DOHH2 (cell line): ENCODE results near the gene RAB31.

Experiments
- H3F3A ChIP-seq: fragments of 200-600 bp; sonication (generic), shearing (Covaris generic); 2 replicates; pipeline ENCODE4 v1.6.0; 2016; ENCODE audit warnings: antibody characterized with exemption, mild to moderate bottlenecking; ENCODE audit not compliant: control insufficient read depth, insufficient read depth
- H3K27ac ChIP-seq: fragments of 200-600 bp; sonication (generic); 2 replicates; pipeline ENCODE4 v1.5.1; 2014; ENCODE audit warnings: low read depth, mild to moderate bottlenecking, low read length, moderate library complexity
- H3K27me3 ChIP-seq: fragments of 200-600 bp; sonication (generic); 2 replicates; pipeline ENCODE4 v1.6.1; 2014; ENCODE audit warnings: mild to moderate bottlenecking, low read length, mixed read lengths; ENCODE audit not compliant: control insufficient read depth
- H3K36me3 ChIP-seq: fragments of 200-600 bp; sonication (generic); 2 replicates; pipeline ENCODE4 v1.6.1; 2014; ENCODE audit warnings: mild to moderate bottlenecking, low read length, moderate library complexity, mixed read lengths; ENCODE audit not compliant: control insufficient read depth
- H3K4me1 ChIP-seq: fragments of 200-600 bp; sonication (generic); 2 replicates; pipeline ENCODE4 v1.6.1; 2014; ENCODE audit warnings: mild to moderate bottlenecking, low read length, mixed read lengths; ENCODE audit not compliant: control insufficient read depth
- H3K4me2 ChIP-seq: fragments of 200-600 bp; sonication (generic); 2 replicates; pipeline ENCODE4 v1.6.0; 2014; ENCODE audit warnings: mild to moderate bottlenecking, low read length, moderate library complexity
- H3K4me3 ChIP-seq: fragments of 200-600 bp; sonication (generic); 2 replicates; pipeline ENCODE4 v1.5.1; 2014; ENCODE audit warnings: mild to moderate bottlenecking, low read length, mixed read lengths
- H3K79me2 ChIP-seq: fragments of 200-600 bp; sonication (generic); 2 replicates; pipeline ENCODE4 v1.6.1; 2014; ENCODE audit warnings: mild to moderate bottlenecking, low read length, mixed read lengths; ENCODE audit not compliant: control insufficient read depth
- H3K9me2 ChIP-seq: fragments of 200-600 bp; sonication (generic); replicated peaks from 2 replicates; pipeline ENCODE4 v1.6.1; 2014; ENCODE audit warnings: mild to moderate bottlenecking, low read length, mixed read lengths; ENCODE audit not compliant: control insufficient read depth
- H3K9me3 ChIP-seq: fragments of 200-600 bp; sonication (generic); 2 replicates; pipeline ENCODE4 v1.6.1; 2014; ENCODE audit warnings: antibody characterized with exemption, low read length, mixed read lengths; ENCODE audit not compliant: control insufficient read depth, insufficient read depth
- H4K20me1 ChIP-seq: fragments of 200-600 bp; sonication (generic); 2 replicates; pipeline ENCODE4 v1.6.0; 2014; ENCODE audit warnings: low read depth, mild to moderate bottlenecking, antibody characterized with exemption, low read length, moderate library complexity; ENCODE audit not compliant: control insufficient read depth, insufficient read depth
- EZH2phosphoT487 ChIP-seq: fragments of 200-600 bp; sonication (generic); IDR thresholded peaks from 2 replicates; pipeline ENCODE4 v1.6.1; 2017; ENCODE audit warnings: borderline replicate concordance, mild to moderate bottlenecking, antibody characterized with exemption, low read length, moderate library complexity, mixed read lengths
- TF ChIP-seq, protein P1 (sequence below): fragments of 200-600 bp; sonication (generic); IDR thresholded peaks from one replicate; pipeline ENCODE4 v1.5.1; 2014; ENCODE audit warnings: antibody characterized with exemption, mild to moderate bottlenecking, low read depth, low read length; ENCODE audit not compliant: poor library complexity, severe bottlenecking

RAB31 gene

DNA sequence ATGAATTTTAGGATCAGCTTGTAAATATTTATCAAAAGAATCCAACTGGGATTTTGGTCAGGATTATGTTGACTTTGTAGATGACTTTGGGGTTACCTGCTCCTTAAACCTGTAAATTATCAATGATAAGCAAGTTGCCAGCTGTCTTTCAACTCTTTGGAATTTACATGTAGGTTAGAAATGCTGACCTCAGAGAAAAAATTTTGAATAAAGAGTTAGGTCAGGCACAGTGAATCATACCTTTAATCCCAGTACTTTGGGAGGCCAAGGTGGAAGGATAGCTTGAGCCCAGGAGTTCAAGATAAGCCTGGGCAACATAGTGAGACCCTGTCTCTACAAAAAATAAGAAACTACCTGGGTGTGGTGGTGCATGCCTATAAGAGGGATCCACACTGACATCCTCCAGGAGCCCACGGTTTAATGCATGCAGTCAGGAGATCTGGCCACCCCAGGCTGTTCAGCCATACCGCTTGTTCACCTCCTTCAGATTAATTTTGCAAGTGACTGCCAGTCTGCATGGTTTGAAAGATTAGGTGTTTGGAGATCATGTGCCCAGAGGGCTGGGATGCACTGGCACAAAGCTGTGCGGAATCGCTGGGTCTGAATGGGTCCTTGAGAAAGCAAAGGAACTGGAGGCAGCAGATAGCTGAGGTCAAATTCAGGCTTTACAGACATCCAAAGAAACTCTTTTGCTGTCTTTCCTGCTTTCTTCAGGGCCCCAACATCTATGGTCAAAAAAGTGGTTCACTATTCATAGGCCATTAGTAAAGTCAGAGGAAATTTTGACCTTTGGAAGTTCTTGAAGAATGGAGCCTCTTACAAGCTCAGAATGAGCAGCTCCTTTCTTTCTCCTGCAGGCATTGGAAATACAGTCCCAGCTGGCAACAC lies 94.3 kb downstream of the RAB31 start:
- Histone ChIP-seq H3K4me3 (no peak overlapping the region), H3K4me2 (no peak overlapping the region), H3K9me2 (no peaks in the 10 kb centered on the region), H3K27me3 (no peaks in the 10 kb centered on the region), H3F3A (no peaks in the 10 kb centered on the region), H3K36me3 (no peaks in the 10 kb centered on the region), H4K20me1 (no peaks in the 10 kb centered on the region), H3K27ac (no peak overlapping the region), H3K79me2 (no peaks in the 10 kb centered on the region), H3K4me1 (no peaks in the 10 kb centered on the region), H3K9me3 (no peaks in the 10 kb centered on the region)
- TF ChIP-seq EZH2phosphoT487: no peak

DNA sequence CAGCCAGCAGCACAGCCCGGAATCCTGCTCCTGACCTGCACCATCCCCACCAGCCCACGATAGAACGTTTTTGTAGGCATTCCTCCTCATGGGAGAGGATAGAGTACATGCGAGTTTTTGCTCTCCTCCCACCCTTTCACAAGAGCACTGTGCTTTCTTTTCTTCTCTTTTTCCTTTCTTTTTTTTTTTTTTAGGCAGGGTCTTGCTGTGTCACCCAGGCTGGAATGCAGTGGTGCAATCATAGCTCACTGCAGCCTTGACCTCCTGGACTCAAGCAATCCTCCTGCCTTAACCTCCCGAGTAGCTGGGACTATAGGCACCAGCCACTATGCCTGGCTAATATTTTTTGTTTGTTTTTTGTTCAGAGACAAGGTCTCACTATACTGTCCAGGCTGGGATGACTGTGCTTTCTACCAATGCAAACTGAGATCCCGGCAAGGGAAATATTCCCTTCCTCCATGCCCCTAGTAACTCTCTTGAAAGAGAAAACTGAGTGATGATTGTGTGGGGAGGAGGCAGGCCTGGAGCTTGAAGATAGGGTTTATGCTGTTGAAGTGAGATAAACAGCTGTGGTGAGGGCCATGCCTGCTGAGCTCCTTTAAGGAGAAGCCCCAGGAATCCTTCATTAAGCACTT lies 95.1 kb downstream of the RAB31 start:
- H4K20me1 ChIP-seq: no peaks in the 10 kb centered on the region
- no peaks in the 10 kb centered on the region for H3K79me2 ChIP-seq
- H3K36me3 ChIP-seq: no peaks in the 10 kb centered on the region
- TF ChIP-seq, protein P1, sequence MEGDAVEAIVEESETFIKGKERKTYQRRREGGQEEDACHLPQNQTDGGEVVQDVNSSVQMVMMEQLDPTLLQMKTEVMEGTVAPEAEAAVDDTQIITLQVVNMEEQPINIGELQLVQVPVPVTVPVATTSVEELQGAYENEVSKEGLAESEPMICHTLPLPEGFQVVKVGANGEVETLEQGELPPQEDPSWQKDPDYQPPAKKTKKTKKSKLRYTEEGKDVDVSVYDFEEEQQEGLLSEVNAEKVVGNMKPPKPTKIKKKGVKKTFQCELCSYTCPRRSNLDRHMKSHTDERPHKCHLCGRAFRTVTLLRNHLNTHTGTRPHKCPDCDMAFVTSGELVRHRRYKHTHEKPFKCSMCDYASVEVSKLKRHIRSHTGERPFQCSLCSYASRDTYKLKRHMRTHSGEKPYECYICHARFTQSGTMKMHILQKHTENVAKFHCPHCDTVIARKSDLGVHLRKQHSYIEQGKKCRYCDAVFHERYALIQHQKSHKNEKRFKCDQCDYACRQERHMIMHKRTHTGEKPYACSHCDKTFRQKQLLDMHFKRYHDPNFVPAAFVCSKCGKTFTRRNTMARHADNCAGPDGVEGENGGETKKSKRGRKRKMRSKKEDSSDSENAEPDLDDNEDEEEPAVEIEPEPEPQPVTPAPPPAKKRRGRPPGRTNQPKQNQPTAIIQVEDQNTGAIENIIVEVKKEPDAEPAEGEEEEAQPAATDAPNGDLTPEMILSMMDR: no peak
- no peak for TF ChIP-seq EZH2phosphoT487
- no peaks in the 10 kb centered on the region for H3K27me3 ChIP-seq
- no peak overlapping the region for H3K4me3 ChIP-seq
- no peaks in the 10 kb centered on the region for H3F3A ChIP-seq
- no peak overlapping the region for H3K27ac ChIP-seq
- H3K4me1 ChIP-seq: no peaks in the 10 kb centered on the region
- H3K9me3 ChIP-seq: no peaks in the 10 kb centered on the region
- H3K4me2 ChIP-seq: no peak overlapping the region
- H3K9me2 ChIP-seq: no peaks in the 10 kb centered on the region

- Histone ChIP-seq H3K79me2 (no peaks in the 10 kb centered on the region), H3K27ac (no peak overlapping the region), H3K4me2 (no peak overlapping the region), H3K4me3 (no peak overlapping the region), H3F3A (no peaks in the 10 kb centered on the region), H3K9me2 (no peaks in the 10 kb centered on the region), H3K27me3 (no peaks in the 10 kb centered on the region), H3K4me1 (no peaks in the 10 kb centered on the region), H4K20me1 (no peaks in the 10 kb centered on the region), H3K9me3 (no peaks in the 10 kb centered on the region), H3K36me3 (no peaks in the 10 kb centered on the region)
- TF ChIP-seq EZH2phosphoT487: no peak
- TF ChIP-seq, protein P1: no peak
Observed at GRCh38 chr18:9803698-9804516, 95.8 kb downstream of the RAB31 start.
